ENCODE measurements around the gene VTI1A. TPM values are rescaled to one million over a fixed set of nuclear protein-coding genes. Genes with fewer than 3 reads are reported as not detected.

Gene VTI1A
- total and polyA plus RNA-seq, 2 of the 13 experiments (the other 11 are each of a cell fraction or from before 2014, with no cell fraction given), result 11.7 to 32.7 TPM

- TF ChIP-seq ZNF549 (CRISPR knock-in tag; IDR thresholded peaks at IDR 0.05) (no peak), ZNF225 (CRISPR knock-in tag; IDR thresholded peaks at IDR 0.05) (no peak), SIX1 (CRISPR knock-in tag; IDR thresholded peaks at IDR 0.05; ENCODE audit: borderline replicate concordance) (peak; percentile 62; the same call in 1 of the 2 replicates), MTA1 (CRISPR knock-in tag; IDR thresholded peaks at IDR 0.05; ENCODE audit: borderline replicate concordance) (no peak), RCOR2 (CRISPR knock-in tag; IDR thresholded peaks at IDR 0.05) (peak; percentile 85), ZNF513 (CRISPR knock-in tag; conservative IDR thresholded peaks at IDR 0.05) (no peak), BATF2 (CRISPR knock-in tag; IDR thresholded peaks at IDR 0.05) (no peak), ZBTB40 (IDR thresholded peaks at IDR 0.05) (no peak), ZBTB40 (CRISPR knock-in tag; IDR thresholded peaks at IDR 0.05) (no peak; the same call in 1 of the 2 replicates), SIN3A (IDR thresholded peaks at IDR 0.05; ENCODE audit: borderline replicate concordance, low read depth, low read length) (no peak), ZSCAN20 (CRISPR knock-in tag; IDR thresholded peaks at IDR 0.05; ENCODE audit: borderline replicate concordance) (no peak), SKIL (CRISPR knock-in tag; IDR thresholded peaks at IDR 0.05; ENCODE audit: borderline replicate concordance) (peak; percentile 39; the same call in 1 of the 2 replicates), ZNF747 (CRISPR knock-in tag; IDR thresholded peaks at IDR 0.05; ENCODE audit: borderline replicate concordance) (no peak), PHB2 (IDR thresholded peaks at IDR 0.05; ENCODE audit: partially characterized antibody) (no peak), ZFP62 (CRISPR knock-in tag; IDR thresholded peaks at IDR 0.05) (no peak), MAFK (conservative IDR thresholded peaks at IDR 0.05 in 1 of 2, IDR thresholded peaks at IDR 0.05 in 1 of 2; ENCODE audit: low read length in 2 of 2) (no peak), ZSCAN31 (CRISPR knock-in tag; IDR thresholded peaks at IDR 0.05; ENCODE audit: low read depth) (no peak), MED8 (CRISPR knock-in tag; IDR thresholded peaks at IDR 0.05; ENCODE audit: insufficient replicate concordance) (no peak)
Measured at GRCh38 chr10:112678581-112678980, 231.6 kb downstream of the VTI1A start (continued).

All from HepG2 (cell line).